BJ (cell line): Measurements from ENCODE around the gene ZNF503. TPM values are rescaled to one million over a fixed set of nuclear protein-coding genes. Genes with fewer than 3 reads are reported as not detected.

Source experiments
- CTCF ChIA-PET: fragments of 350-600 bp; formaldehyde crosslinking; extraction: SDS; loops from one replicate; lab custom pipeline; 2021; ENCODE audit warnings: antibody characterized with exemption, inconsistent platforms; lab: Yijun Ruan, JAX
- POLR2A ChIA-PET: fragments of 300-600 bp; sonication (Branson Sonifier 250); formaldehyde crosslinking; extraction: SDS; loops from one replicate; lab custom pipeline; 2021; ENCODE audit warnings: antibody characterized with exemption; lab: Charles Lee
- DNase-seq: peaks from one replicate; pipeline ENCODE4 v3.0.0-alpha.2; 2011; ENCODE audit warnings: low read depth
- H3K27me3 ChIP-seq: 2 replicates; pipeline ENCODE4 v1.6.0; 2011; ENCODE audit warnings: low read length; ENCODE audit not compliant: control insufficient read depth, insufficient read depth
- H3K36me3 ChIP-seq: 2 replicates; pipeline ENCODE4 v1.5.1; 2011; ENCODE audit warnings: low read length; ENCODE audit not compliant: control insufficient read depth, insufficient read depth
- H3K4me3 ChIP-seq: 2 replicates; pipeline ENCODE4 v1.5.1; 2011; ENCODE audit warnings: low read depth, mild to moderate bottlenecking, control low read depth, low read length
- polyA plus RNA-seq: library from polyadenylated mRNA; depleted of rRNA; stranded (reverse); fragments of >200 nt; gene quantifications from 2 replicates; pipeline ENCODE4 v1.2.3, GENCODE V29; 2011
- TF ChIP-seq, protein P1 (sequence below): IDR thresholded peaks from 2 replicates; pipeline ENCODE4 v1.5.1; 2011; ENCODE audit warnings: low read depth, mild to moderate bottlenecking, control low read depth, inconsistent platforms, low read length, moderate library complexity; ENCODE audit not compliant: insufficient read depth

ZNF503 gene
- polyA plus RNA-seq, 1 experiment: 0.45 TPM

DNA sequence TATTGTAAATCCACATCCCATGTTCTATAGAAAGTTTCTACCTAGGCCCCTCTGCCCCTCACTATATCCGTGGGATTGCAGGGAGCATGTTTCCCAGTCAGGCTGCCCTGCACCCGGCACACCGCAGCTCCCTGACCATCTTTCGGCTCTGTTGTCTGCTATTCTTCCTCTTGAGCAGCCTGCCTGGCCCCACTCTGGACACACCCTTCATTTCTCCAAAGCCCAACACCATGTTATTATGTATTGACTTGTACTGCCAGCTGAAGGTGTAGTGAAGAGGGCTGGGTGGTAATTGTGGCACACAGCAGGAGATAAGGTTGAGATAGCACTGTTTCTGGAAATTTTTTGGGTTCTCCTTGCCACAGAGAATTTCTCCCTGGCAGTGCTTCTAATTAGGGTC is 39.6 kb upstream of the ZNF503 start:
- Histone ChIP-seq H3K4me3 (no peak overlapping the region), H3K36me3 (no peaks in the 10 kb centered on the region), H3K27me3 (no peaks in the 10 kb centered on the region; the same call in 1 of the 2 replicates)
- no peak for DNase-seq
- ChIA-PET CTCF (interaction anchor here (0.6 to 1.6 kb wide), 2 partner anchors 7 to 12 kb away, joined by 3 to 6 read pairs; no protein-coding TSS in a partner anchor), POLR2A (no interaction called here)
- TF ChIP-seq, protein P1, sequence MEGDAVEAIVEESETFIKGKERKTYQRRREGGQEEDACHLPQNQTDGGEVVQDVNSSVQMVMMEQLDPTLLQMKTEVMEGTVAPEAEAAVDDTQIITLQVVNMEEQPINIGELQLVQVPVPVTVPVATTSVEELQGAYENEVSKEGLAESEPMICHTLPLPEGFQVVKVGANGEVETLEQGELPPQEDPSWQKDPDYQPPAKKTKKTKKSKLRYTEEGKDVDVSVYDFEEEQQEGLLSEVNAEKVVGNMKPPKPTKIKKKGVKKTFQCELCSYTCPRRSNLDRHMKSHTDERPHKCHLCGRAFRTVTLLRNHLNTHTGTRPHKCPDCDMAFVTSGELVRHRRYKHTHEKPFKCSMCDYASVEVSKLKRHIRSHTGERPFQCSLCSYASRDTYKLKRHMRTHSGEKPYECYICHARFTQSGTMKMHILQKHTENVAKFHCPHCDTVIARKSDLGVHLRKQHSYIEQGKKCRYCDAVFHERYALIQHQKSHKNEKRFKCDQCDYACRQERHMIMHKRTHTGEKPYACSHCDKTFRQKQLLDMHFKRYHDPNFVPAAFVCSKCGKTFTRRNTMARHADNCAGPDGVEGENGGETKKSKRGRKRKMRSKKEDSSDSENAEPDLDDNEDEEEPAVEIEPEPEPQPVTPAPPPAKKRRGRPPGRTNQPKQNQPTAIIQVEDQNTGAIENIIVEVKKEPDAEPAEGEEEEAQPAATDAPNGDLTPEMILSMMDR: no peak

DNA sequence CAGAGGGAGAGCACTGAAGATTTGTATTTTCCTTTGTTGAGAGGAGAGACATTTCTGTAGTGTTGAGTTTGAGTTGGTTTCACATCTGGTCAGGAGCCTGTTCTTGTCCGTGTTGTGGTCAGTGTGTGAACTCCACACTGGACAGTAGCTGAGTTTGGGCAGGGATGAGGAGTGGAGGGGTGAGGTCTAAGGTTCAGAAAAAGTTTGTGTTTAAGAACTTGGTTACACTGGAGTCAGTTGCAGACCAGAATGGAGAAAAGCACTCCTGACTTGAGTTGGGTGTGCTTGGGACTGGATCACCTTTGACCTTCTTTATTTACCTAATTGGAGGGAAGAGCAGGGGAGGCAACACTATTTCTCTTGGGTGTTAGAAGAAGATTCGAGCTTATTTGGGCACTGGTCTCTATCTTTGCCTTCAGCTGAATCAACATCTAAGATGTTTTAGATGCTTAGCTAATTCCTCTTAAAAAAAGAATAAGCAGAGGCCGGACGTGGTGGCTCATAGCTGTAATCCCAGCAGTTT is 38.8 kb upstream of the ZNF503 start:
- no peak for DNase-seq
- H3K36me3 ChIP-seq: no peaks in the 10 kb centered on the region
- no peaks in the 10 kb centered on the region; the same call in 1 of the 2 replicates for H3K27me3 ChIP-seq
- CTCF ChIA-PET: interaction anchor here (1.6 kb wide), 1 partner anchor 13 kb away, joined by 3 read pairs; no protein-coding TSS in a partner anchor
- POLR2A ChIA-PET: no interaction called here
- TF ChIP-seq, protein P1: no peak
- H3K4me3 ChIP-seq: no peak overlapping the region

DNA sequence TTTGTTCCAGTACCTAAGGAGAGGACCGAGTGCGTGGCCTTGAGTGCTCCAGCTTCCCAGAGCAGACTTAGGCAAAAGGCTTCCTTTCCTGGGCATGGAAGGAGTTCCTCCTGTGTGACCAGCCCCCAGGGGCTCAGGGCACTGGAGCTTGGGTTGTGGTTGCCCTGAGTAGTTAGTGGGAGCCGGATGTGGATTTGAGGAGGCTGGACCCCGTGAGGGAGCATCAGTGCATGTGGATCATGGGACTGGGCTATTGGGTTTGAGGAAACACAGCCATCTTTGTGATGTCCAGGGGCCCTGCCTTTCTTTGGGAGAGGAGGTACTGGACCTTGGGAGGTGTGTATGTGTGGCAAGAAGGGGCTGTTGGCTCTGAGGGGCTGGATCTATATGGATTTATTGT is 38.2 kb upstream of the ZNF503 start:
- no peak for DNase-seq
- TF ChIP-seq, protein P1: no peak
- ChIA-PET POLR2A (no interaction called here), CTCF (interaction anchor here (1.6 kb wide), 1 partner anchor 14 kb away, joined by 3 read pairs; no protein-coding TSS in a partner anchor)
- no peaks in the 10 kb centered on the region; the same call in 1 of the 2 replicates for H3K27me3 ChIP-seq
- no peak overlapping the region for H3K4me3 ChIP-seq
- no peaks in the 10 kb centered on the region for H3K36me3 ChIP-seq

DNA sequence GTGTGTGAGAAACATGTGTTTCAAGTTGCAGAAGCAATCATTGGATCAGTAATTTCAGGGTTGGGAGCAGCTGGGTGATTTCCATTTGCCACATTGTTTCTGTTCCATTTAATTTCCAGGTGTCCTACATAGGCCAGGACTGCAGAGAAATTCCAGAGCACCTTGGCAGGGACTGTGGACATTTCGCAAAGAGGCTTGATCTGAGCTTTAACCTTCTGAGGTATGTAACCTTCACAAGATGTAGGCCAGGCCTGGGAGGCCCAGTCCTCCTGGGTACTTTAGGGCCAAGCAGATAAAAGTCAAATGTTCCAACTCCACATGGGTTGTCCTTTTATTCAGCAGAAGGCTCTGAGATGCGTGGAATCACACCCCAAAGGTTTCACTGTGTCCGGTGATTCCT is 36.7 kb upstream of the ZNF503 start:
- ChIA-PET POLR2A (no interaction called here), CTCF (no interaction called here)
- H3K27me3 ChIP-seq: peaks cover under 1% of the 10 kb centered on the region; the same call in 1 of the 2 replicates
- TF ChIP-seq, protein P1: no peak
- no peak for DNase-seq
- H3K36me3 ChIP-seq: no peaks in the 10 kb centered on the region
- no peak overlapping the region for H3K4me3 ChIP-seq

DNA sequence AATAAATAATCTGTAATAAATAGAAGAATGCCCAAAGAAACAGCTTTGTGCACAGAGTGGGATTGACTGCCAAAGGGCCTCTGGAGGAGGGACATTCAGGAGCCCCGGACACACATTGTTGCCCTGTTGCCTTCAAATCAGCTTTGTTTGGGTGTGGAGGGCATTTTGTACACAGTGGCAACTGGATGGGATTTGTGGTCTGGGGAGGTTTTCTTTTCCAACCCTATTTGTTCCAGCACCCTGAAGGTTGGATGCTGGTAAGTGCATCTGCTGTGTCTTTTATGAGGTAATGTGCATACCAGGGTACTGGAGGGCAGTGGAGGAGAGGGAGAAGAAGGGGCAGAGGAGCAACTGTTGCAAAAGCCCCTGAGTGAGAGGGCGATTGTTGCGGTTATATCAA is 36.1 kb upstream of the ZNF503 start:
- TF ChIP-seq, protein P1: no peak
- CTCF ChIA-PET: no interaction called here
- no peaks in the 10 kb centered on the region for H3K36me3 ChIP-seq
- peaks cover 3% of the 10 kb centered on the region; the same call in 1 of the 2 replicates for H3K27me3 ChIP-seq
- POLR2A ChIA-PET: no interaction called here
- H3K4me3 ChIP-seq: no peak overlapping the region
- DNase-seq: no peak
